ENCODE results near the gene OPRL1. TPM values are rescaled to one million over a fixed set of nuclear protein-coding genes. Genes with fewer than 3 reads are reported as not detected.

The OPRL1 gene
- total RNA-seq, 1 experiment from 2014 or later = 0.59 TPM

DNA sequence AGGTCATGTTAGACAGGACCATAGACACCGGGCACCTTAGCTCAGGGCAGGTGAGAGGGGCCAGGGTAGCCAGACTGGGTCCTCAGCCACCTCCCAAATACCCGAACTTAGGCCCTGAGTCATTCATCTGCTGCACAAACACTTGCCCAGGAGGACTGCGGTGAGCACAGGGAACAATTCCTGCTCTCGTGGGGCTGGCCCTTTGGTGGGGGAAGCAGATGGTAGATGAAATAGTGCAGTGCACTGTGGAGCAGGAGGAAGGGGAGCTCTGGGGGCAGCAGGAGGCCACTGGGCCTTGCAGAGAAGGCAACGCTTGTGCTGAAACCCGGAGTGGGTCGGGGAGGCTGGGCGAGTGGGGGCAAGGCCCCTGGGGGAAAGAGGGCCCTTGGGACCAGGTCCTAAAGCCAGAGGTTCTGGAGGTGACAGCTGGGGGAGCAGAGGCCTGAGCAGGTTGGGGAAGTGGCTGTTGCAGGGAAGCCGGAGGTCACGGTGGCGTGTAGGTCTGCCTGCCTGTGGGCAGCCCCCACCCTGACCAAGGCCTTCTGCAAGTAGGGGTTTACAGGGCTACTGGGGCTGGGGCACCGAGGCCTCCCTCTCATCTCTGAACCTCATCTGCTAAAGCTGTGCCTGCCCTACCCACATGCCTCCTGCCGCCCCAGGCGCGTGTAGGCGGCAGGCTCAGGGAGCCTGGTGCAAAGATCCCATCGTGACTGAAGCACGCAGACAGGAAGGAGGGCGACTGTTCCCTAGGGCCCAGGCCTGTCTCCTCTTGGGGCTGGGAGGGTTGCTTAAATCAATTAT, 32.2 kb downstream of the OPRL1 start:
- Mint-ChIP-seq H3K4me3 (ENCODE audit: unreplicated experiment) (no peak overlapping the region), H3K36me3 (ENCODE audit: insufficient read depth, unreplicated experiment) (no peaks in the 10 kb centered on the region), H3K4me1 (ENCODE audit: low read depth, unreplicated experiment) (no peaks in the 10 kb centered on the region), H3K27me3 (ENCODE audit: insufficient read depth, unreplicated experiment) (peaks cover 4% of the 10 kb centered on the region), H3K9me3 (ENCODE audit: unreplicated experiment) (no peaks in the 10 kb centered on the region), H3K27ac (ENCODE audit: unreplicated experiment) (no peak overlapping the region)
- BruUV-seq (replicated peaks) = no TSS peak
- POLR2A ChIA-PET = no interaction called here
- no peaks in the 10 kb centered on the region for H3K27me3 ChIP-seq (replicated peaks; ENCODE audit: control insufficient read depth, insufficient read depth, low read length)
- TF ChIP-seq, protein P1, sequence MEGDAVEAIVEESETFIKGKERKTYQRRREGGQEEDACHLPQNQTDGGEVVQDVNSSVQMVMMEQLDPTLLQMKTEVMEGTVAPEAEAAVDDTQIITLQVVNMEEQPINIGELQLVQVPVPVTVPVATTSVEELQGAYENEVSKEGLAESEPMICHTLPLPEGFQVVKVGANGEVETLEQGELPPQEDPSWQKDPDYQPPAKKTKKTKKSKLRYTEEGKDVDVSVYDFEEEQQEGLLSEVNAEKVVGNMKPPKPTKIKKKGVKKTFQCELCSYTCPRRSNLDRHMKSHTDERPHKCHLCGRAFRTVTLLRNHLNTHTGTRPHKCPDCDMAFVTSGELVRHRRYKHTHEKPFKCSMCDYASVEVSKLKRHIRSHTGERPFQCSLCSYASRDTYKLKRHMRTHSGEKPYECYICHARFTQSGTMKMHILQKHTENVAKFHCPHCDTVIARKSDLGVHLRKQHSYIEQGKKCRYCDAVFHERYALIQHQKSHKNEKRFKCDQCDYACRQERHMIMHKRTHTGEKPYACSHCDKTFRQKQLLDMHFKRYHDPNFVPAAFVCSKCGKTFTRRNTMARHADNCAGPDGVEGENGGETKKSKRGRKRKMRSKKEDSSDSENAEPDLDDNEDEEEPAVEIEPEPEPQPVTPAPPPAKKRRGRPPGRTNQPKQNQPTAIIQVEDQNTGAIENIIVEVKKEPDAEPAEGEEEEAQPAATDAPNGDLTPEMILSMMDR (IDR thresholded peaks at IDR 0.05; ENCODE audit: insufficient read depth in 1 of 2, low read depth in 1 of 2, low read length in 1 of 2, severe bottlenecking in 1 of 2, unreplicated experiment in 1 of 2) = no peak
- DNase-seq = peak; percentile 4 to 45
- CTCF ChIA-PET = interaction anchor here (0.6 to 2.5 kb wide), 4 partner anchors 8 to 1009 kb away, joined by 3 to 13 read pairs (median 3); partner anchors contain the start of gene OPRL1
- H3K9me3 ChIP-seq = no peaks in the 10 kb centered on the region
- H3K4me1 ChIP-seq = no peaks in the 10 kb centered on the region
- H3K4me3 ChIP-seq (ENCODE audit: low read depth, low read length) = no peak overlapping the region
- intact Hi-C loops (cut with micrococcal nuclease; ENCODE audit: unreplicated experiment) = no loop called here
- no peaks in the 10 kb centered on the region for H3K36me3 ChIP-seq (ENCODE audit: control insufficient read depth, insufficient read depth, low read length)

DNA sequence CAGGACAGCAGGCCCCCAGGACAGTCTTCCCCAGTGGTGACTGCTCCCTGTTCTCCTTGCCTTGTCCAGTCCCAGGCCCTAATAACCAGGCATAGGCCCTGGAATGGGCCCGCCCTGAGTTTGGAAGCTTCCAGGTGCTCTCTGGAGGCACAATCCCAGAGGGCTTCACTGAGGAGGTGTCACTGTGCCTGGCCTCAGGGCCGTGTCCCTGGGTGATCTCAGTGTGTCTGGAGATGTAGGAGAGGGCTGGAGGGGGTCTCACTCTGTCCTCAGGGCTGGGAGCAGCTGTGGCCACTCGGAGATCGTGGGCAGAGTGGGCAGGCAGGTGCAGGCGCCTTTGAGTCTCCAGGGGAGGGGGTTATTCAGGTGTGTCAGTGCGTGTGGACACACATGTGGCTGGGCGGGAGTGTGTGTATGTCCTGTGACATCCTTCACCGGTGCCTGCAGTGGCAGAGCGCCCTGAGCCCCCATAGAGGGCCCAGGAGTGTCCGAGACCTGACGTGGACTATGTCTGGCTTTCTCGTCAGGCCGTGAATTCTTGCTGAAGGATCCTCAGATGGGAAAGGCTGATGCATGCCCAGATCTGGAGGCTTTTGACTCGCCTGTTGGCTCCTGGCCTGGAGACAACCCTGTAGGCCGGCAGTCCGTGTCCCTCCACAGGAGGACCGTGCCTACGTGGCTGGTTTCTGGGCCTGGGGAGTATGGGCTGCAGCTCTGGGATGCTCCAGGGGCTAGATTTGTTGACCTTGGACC, 33.0 kb downstream of the OPRL1 start:
- no peak overlapping the region for H3K4me3 ChIP-seq (ENCODE audit: low read depth, low read length)
- intact Hi-C loops (cut with micrococcal nuclease; ENCODE audit: unreplicated experiment) = no loop called here
- no peaks in the 10 kb centered on the region for H3K9me3 Mint-ChIP-seq (ENCODE audit: unreplicated experiment)
- no peaks in the 10 kb centered on the region for H3K36me3 Mint-ChIP-seq (ENCODE audit: insufficient read depth, unreplicated experiment)
- peak; percentile 12 to 39 for DNase-seq
- H3K36me3 ChIP-seq (ENCODE audit: control insufficient read depth, insufficient read depth, low read length) = no peaks in the 10 kb centered on the region
- H3K4me1 Mint-ChIP-seq (ENCODE audit: low read depth, unreplicated experiment) = no peaks in the 10 kb centered on the region
- H3K4me1 ChIP-seq = no peaks in the 10 kb centered on the region
- POLR2A ChIA-PET = no interaction called here
- BruUV-seq (replicated peaks) = no TSS peak
- H3K27me3 Mint-ChIP-seq (ENCODE audit: insufficient read depth, unreplicated experiment) = peaks cover 4% of the 10 kb centered on the region
- no peaks in the 10 kb centered on the region for H3K9me3 ChIP-seq
- no peak overlapping the region for H3K27ac Mint-ChIP-seq (ENCODE audit: unreplicated experiment)
- TF ChIP-seq, protein P1 (IDR thresholded peaks at IDR 0.05; ENCODE audit: insufficient read depth in 1 of 2, low read depth in 1 of 2, low read length in 1 of 2, severe bottlenecking in 1 of 2, unreplicated experiment in 1 of 2) = no peak
- no peaks in the 10 kb centered on the region for H3K27me3 ChIP-seq (replicated peaks; ENCODE audit: control insufficient read depth, insufficient read depth, low read length)
- H3K4me3 Mint-ChIP-seq (ENCODE audit: unreplicated experiment) = no peak overlapping the region
- CTCF ChIA-PET = interaction anchor here (0.9 to 1.4 kb wide), 2 partner anchors 10 to 33 kb away, joined by 3 read pairs; partner anchors contain the start of gene OPRL1

DNA sequence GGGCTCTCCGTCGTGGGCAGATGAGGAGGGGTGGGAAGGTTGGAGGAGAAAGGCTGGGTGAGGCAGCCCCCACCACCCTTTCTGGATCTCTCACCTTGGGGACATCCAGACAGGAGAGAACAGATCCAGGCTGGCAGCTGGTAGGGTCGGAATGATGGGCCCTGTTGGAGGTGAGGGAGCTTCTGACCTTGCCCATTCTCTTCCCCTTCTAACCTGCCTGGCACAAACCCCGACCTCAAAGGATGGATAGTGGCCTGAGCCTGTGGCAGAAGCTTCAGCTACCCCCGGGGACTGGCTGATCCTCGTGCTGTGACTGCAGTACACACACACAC, 33.5 kb downstream of the OPRL1 start:
- TF ChIP-seq, protein P1 (IDR thresholded peaks at IDR 0.05; ENCODE audit: insufficient read depth in 1 of 2, low read depth in 1 of 2, low read length in 1 of 2, severe bottlenecking in 1 of 2, unreplicated experiment in 1 of 2) = no peak
- Mint-ChIP-seq H3K27me3 (ENCODE audit: insufficient read depth, unreplicated experiment) (peaks cover 4% of the 10 kb centered on the region), H3K9me3 (ENCODE audit: unreplicated experiment) (no peaks in the 10 kb centered on the region), H3K4me1 (ENCODE audit: low read depth, unreplicated experiment) (no peaks in the 10 kb centered on the region), H3K27ac (ENCODE audit: unreplicated experiment) (no peak overlapping the region), H3K36me3 (ENCODE audit: insufficient read depth, unreplicated experiment) (no peaks in the 10 kb centered on the region), H3K4me3 (ENCODE audit: unreplicated experiment) (no peak overlapping the region)
- Histone ChIP-seq H3K4me1 (no peaks in the 10 kb centered on the region), H3K36me3 (ENCODE audit: control insufficient read depth, insufficient read depth, low read length) (no peaks in the 10 kb centered on the region), H3K27me3 (replicated peaks; ENCODE audit: control insufficient read depth, insufficient read depth, low read length) (no peaks in the 10 kb centered on the region), H3K4me3 (ENCODE audit: low read depth, low read length) (no peak overlapping the region), H3K9me3 (no peaks in the 10 kb centered on the region)
- intact Hi-C loops (cut with micrococcal nuclease; ENCODE audit: unreplicated experiment) = no loop called here
- peak in 1 of 2 experiments; percentile 9 for DNase-seq
- ChIA-PET POLR2A (no interaction called here), CTCF (interaction anchor here (1.4 kb wide), 1 partner anchor 11 kb away, joined by 3 read pairs; no protein-coding TSS in a partner anchor)
- BruUV-seq (replicated peaks) = no TSS peak

Data from Caco-2 (cell line).